GM06990 (cell line): ENCODE measurements around the gene IQUB.

Experiments used
- DNase-seq: peaks from one replicate; pipeline ENCODE4 v3.0.0-alpha.2; 2011; ENCODE audit not compliant: insufficient read length; ENCODE audit errors: extremely low read depth
- H3K27me3 ChIP-seq: replicated peaks from 2 replicates; pipeline ENCODE4 v1.6.0; 2011; ENCODE audit warnings: low read length; ENCODE audit not compliant: control insufficient read depth, insufficient read depth
- H3K36me3 ChIP-seq: 2 replicates; pipeline ENCODE4 v1.5.1; 2011; ENCODE audit warnings: low read length; ENCODE audit not compliant: control insufficient read depth, insufficient read depth
- H3K4me3 ChIP-seq: replicated peaks from 2 replicates; pipeline ENCODE4 v1.5.1; 2011; ENCODE audit warnings: low read depth, mild to moderate bottlenecking, control low read depth, low read length
- TF ChIP-seq, protein P1 (sequence below): IDR thresholded peaks from 2 replicates; pipeline ENCODE4 v1.5.1; 2011; ENCODE audit warnings: low read length, control low read depth, mild to moderate bottlenecking, inconsistent platforms; ENCODE audit not compliant: insufficient read depth, poor library complexity, severe bottlenecking

The IQUB gene

GRCh38 chr7:123435080-123435700 lies 99.2 kb downstream of the IQUB start:
- no peak for DNase-seq
- TF ChIP-seq, protein P1, sequence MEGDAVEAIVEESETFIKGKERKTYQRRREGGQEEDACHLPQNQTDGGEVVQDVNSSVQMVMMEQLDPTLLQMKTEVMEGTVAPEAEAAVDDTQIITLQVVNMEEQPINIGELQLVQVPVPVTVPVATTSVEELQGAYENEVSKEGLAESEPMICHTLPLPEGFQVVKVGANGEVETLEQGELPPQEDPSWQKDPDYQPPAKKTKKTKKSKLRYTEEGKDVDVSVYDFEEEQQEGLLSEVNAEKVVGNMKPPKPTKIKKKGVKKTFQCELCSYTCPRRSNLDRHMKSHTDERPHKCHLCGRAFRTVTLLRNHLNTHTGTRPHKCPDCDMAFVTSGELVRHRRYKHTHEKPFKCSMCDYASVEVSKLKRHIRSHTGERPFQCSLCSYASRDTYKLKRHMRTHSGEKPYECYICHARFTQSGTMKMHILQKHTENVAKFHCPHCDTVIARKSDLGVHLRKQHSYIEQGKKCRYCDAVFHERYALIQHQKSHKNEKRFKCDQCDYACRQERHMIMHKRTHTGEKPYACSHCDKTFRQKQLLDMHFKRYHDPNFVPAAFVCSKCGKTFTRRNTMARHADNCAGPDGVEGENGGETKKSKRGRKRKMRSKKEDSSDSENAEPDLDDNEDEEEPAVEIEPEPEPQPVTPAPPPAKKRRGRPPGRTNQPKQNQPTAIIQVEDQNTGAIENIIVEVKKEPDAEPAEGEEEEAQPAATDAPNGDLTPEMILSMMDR = no peak
- Histone ChIP-seq H3K4me3 (no peak overlapping the region), H3K36me3 (no peaks in the 10 kb centered on the region), H3K27me3 (no peaks in the 10 kb centered on the region)

GRCh38 chr7:123433665-123434064 lies 100.7 kb downstream of the IQUB start:
- no peak overlapping the region for H3K4me3 ChIP-seq
- DNase-seq = no peak
- no peaks in the 10 kb centered on the region for H3K27me3 ChIP-seq
- H3K36me3 ChIP-seq = no peaks in the 10 kb centered on the region
- TF ChIP-seq, protein P1 = no peak

- Histone ChIP-seq H3K27me3 (no peaks in the 10 kb centered on the region), H3K36me3 (no peaks in the 10 kb centered on the region), H3K4me3 (no peak overlapping the region)
- TF ChIP-seq, protein P1 = no peak
- no peak for DNase-seq
These were observed 101.8 kb downstream of the IQUB start for GRCh38 chr7:123432601-123433000.

- Histone ChIP-seq H3K36me3 (no peaks in the 10 kb centered on the region), H3K4me3 (no peak overlapping the region), H3K27me3 (no peaks in the 10 kb centered on the region)
- TF ChIP-seq, protein P1 = no peak
- DNase-seq = no peak
These were observed 103.2 kb downstream of the IQUB start for GRCh38 chr7:123431075-123431614.

DNA sequence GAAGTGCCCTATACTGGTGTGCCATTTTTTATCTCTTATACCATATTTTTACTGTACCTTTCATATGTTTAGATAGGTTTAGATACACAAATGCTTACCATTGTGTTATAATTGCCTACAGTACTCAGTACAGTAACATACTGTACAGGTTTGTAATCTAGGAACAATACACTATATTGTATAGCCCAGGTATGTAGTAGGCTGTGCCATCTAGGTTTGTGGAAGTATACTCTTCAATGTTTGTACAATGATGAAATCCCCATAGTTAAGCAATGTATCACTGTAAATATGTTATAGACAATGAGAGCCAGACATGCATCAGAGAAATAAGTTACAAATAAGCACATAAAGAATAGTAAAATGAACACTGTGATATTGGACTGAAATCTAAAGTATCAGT lies 109.1 kb downstream of the IQUB start:
- Histone ChIP-seq H3K27me3 (no peaks in the 10 kb centered on the region), H3K4me3 (no peak overlapping the region), H3K36me3 (no peaks in the 10 kb centered on the region)
- DNase-seq = no peak
- TF ChIP-seq, protein P1 = no peak
